Measurements from ENCODE around the gene WDR77.

WDR77 gene

GRCh38 chr1:111481387-111482221, 32.5 kb upstream of the WDR77 start:
- Histone ChIP-seq H3K9ac (ENCODE audit: low read length) (no peak overlapping the region), H3K4me1 (ENCODE audit: insufficient read depth, low read length, severe bottlenecking) (peaks cover 8% of the 10 kb centered on the region), H3K27me3 (ENCODE audit: insufficient read depth, low read length) (no peaks in the 10 kb centered on the region), H3F3A (ENCODE audit: insufficient read depth, low read length) (no peaks in the 10 kb centered on the region), H2AFZ (ENCODE audit: low read length) (no peak overlapping the region), H3K9me2 (ENCODE audit: low read depth, low read length) (no peaks in the 10 kb centered on the region), H3K27ac (ENCODE audit: low read depth, low read length, poor library complexity, severe bottlenecking) (no peak overlapping the region), H3K4me3 (ENCODE audit: low read depth, low read length, poor library complexity, severe bottlenecking) (no peak overlapping the region), H3K36me3 (ENCODE audit: insufficient read depth, low read length) (no peaks in the 10 kb centered on the region), H3K4me2 (ENCODE audit: low read length) (no peak overlapping the region), H3K9me3 (ENCODE audit: low read length) (no peaks in the 10 kb centered on the region), H3K79me2 (ENCODE audit: insufficient read depth, low read length) (no peaks in the 10 kb centered on the region), H4K20me1 (ENCODE audit: insufficient read depth, low read length) (no peaks in the 10 kb centered on the region)
- TF ChIP-seq CTCF (IDR thresholded peaks at IDR 0.05; ENCODE audit: low read length) (peak; percentile 73), EZH2 (IDR thresholded peaks at IDR 0.05; ENCODE audit: borderline replicate concordance, low read length) (no peak)

- Histone ChIP-seq H3K4me1 (ENCODE audit: insufficient read depth, low read length, severe bottlenecking) (peaks cover 17% of the 10 kb centered on the region), H4K20me1 (ENCODE audit: insufficient read depth, low read length) (no peaks in the 10 kb centered on the region), H3K4me3 (ENCODE audit: low read depth, low read length, poor library complexity, severe bottlenecking) (no peak overlapping the region), H3K9ac (ENCODE audit: low read length) (no peak overlapping the region), H2AFZ (ENCODE audit: low read length) (no peak overlapping the region), H3F3A (ENCODE audit: insufficient read depth, low read length) (no peaks in the 10 kb centered on the region), H3K27me3 (ENCODE audit: insufficient read depth, low read length) (no peaks in the 10 kb centered on the region), H3K36me3 (ENCODE audit: insufficient read depth, low read length) (no peaks in the 10 kb centered on the region), H3K4me2 (ENCODE audit: low read length) (no peak overlapping the region), H3K79me2 (ENCODE audit: insufficient read depth, low read length) (no peaks in the 10 kb centered on the region), H3K9me3 (ENCODE audit: low read length) (no peaks in the 10 kb centered on the region), H3K27ac (ENCODE audit: low read depth, low read length, poor library complexity, severe bottlenecking) (no peak overlapping the region), H3K9me2 (ENCODE audit: low read depth, low read length) (no peaks in the 10 kb centered on the region)
- TF ChIP-seq CTCF (IDR thresholded peaks at IDR 0.05; ENCODE audit: low read length) (no peak), EZH2 (IDR thresholded peaks at IDR 0.05; ENCODE audit: borderline replicate concordance, low read length) (no peak)
Observed at GRCh38 chr1:111480674-111481073, 31.6 kb upstream of the WDR77 start.

- Histone ChIP-seq H4K20me1 (ENCODE audit: insufficient read depth, low read length) (no peaks in the 10 kb centered on the region), H3K36me3 (ENCODE audit: insufficient read depth, low read length) (no peaks in the 10 kb centered on the region), H3K4me2 (ENCODE audit: low read length) (peak overlapping the region; percentile 18; the same call in 1 of the 2 replicates), H3K27ac (ENCODE audit: low read depth, low read length, poor library complexity, severe bottlenecking) (no peak overlapping the region), H3K4me3 (ENCODE audit: low read depth, low read length, poor library complexity, severe bottlenecking) (no peak overlapping the region), H2AFZ (ENCODE audit: low read length) (no peak overlapping the region), H3K9me2 (ENCODE audit: low read depth, low read length) (no peaks in the 10 kb centered on the region), H3K79me2 (ENCODE audit: insufficient read depth, low read length) (no peaks in the 10 kb centered on the region), H3K27me3 (ENCODE audit: insufficient read depth, low read length) (no peaks in the 10 kb centered on the region), H3K9me3 (ENCODE audit: low read length) (no peaks in the 10 kb centered on the region), H3F3A (ENCODE audit: insufficient read depth, low read length) (no peaks in the 10 kb centered on the region), H3K4me1 (ENCODE audit: insufficient read depth, low read length, severe bottlenecking) (peaks cover 24% of the 10 kb centered on the region), H3K9ac (ENCODE audit: low read length) (no peak overlapping the region)
- TF ChIP-seq EZH2 (IDR thresholded peaks at IDR 0.05; ENCODE audit: borderline replicate concordance, low read length) (no peak), CTCF (IDR thresholded peaks at IDR 0.05; ENCODE audit: low read length) (no peak)
Observed at GRCh38 chr1:111476761-111477309, 27.8 kb upstream of the WDR77 start.
